ENCODE results near the gene PRELID2.
"Not testable (repeated sequence)": the region's sequence is repeated elsewhere in the genome, so short reads cannot be mapped to it uniquely, and the experiment has no call there.

PRELID2 gene

GRCh38 chr5:145729956-145730355 lies 105.2 kb downstream of the PRELID2 start:
- not testable (repeated sequence) for DNase-seq

DNA sequence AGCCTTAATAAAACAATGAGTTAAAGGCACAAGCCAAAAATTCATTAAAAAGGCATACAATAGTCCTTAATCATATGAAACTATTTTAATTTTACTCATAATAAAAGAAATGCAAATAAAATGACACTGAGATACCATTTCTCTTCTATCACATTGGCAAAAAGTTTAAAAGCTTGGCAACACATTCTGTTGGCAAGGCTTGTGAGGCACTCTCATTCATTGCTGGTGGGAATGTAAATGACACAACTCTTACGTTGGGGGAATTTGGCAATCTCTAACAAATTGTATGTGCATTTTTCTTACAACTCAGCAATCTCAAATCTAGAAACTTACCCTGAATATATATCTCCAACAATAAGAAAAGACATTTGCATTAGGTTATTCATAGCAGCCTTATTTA lies 111.6 kb downstream of the PRELID2 start:
- DNase-seq: no peak

- no peak for DNase-seq
Observed at GRCh38 chr5:145718956-145719355, 116.2 kb downstream of the PRELID2 start.

- no peak for DNase-seq
Observed at GRCh38 chr5:145715412-145715811, 119.7 kb downstream of the PRELID2 start.

DNA sequence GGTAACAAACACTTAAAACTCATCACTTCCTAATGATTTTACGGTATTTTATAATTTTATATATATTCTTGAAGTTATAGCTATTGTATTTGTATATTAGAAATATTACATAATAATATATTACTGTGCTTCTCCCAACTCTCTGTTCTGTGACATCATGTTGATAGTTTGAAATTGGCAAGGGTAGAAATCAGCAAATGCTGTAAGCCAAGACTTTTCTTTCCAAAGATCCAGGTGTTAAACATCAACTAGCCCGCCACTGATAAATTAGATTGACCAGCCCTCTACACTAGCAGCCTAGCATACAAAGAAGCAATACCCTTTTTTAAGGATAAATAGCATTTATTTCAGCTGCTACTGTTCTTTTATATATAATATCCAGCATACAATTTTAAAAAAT lies 122.9 kb downstream of the PRELID2 start:
- DNase-seq: no peak

- no peak for DNase-seq
Observed at GRCh38 chr5:145711417-145711816, 123.7 kb downstream of the PRELID2 start.

All from NCI-H1092 treated with DMSO at 0.1 percent for 48 hours (cell line).